GM12878 (cell line): ENCODE results near the gene IBA57. TPM values are rescaled to one million over a fixed set of nuclear protein-coding genes. Genes with fewer than 3 reads are reported as not detected.

Experiments used
- ATAC-seq: fragments of 200-7000 bp; cut with Tn5 transposase; 3 replicates; pipeline ENCODE4 v1.9.1; 2020; ENCODE audit warnings: mild to moderate bottlenecking, moderate library complexity
- BruUV-seq: library from RNA; stranded (reverse); fragments of 400-500 nt; replicated peaks from 2 replicates; lab custom pipeline; 2021; lab: Mats Ljungman, UMichigan
- CTCF ChIA-PET: fragments of 300-600 bp; sonication (Branson Sonifier 250); formaldehyde crosslinking; extraction: SDS; loops from one replicate; lab custom pipeline; 2021; ENCODE audit warnings: inconsistent platforms; lab: Yijun Ruan, JAX
- POLR2A ChIA-PET: fragments of 350-600 bp; formaldehyde crosslinking; extraction: SDS; loops from one replicate; lab custom pipeline; 2021; ENCODE audit warnings: inconsistent platforms; lab: Charles Lee
- RAD21 ChIA-PET: fragments of 300-600 bp; sonication (Branson Sonifier 250); formaldehyde crosslinking; loops from one replicate; lab custom pipeline; 2023; ENCODE audit warnings: antibody characterized with exemption; ENCODE audit not compliant: unreplicated experiment; lab: Charles Lee
- SMC1A ChIA-PET: fragments of 300-600 bp; sonication (Branson Sonifier 250); formaldehyde crosslinking; loops from one replicate; lab custom pipeline; 2023; ENCODE audit not compliant: unreplicated experiment, uncharacterized antibody; lab: Charles Lee
- DNase-seq: peaks from one replicate; pipeline ENCODE4 v3.0.0-alpha.2; 2011; ENCODE audit warnings: low read depth, low spot score
- FAIRE-seq: peaks from 3 replicates; lab custom pipeline; 2011; peaks lifted over from hg19 to GRCh38; lab: Jason Lieb, UNC
- H2AFZ ChIP-seq: 2 replicates; pipeline ENCODE4 v1.6.0; 2011; ENCODE audit warnings: low read depth, low read length, control low read depth; ENCODE audit not compliant: control insufficient read depth
- H3K27ac ChIP-seq: 2 replicates; pipeline ENCODE4 v1.5.1; 2011; ENCODE audit warnings: control low read depth; ENCODE audit not compliant: control insufficient read depth, insufficient read depth
- H3K27me3 ChIP-seq, 2 experiments: replicated peaks in 1 of 2; 2 replicates each; pipeline versions ENCODE4 v1.6.0 to v1.6.1; 2011; ENCODE audit warnings: low read length in 1 of 2; ENCODE audit not compliant: control insufficient read depth in 2 of 2, insufficient read depth in 2 of 2
- H3K36me3 ChIP-seq, 2 experiments: 2 replicates each; pipeline ENCODE4 v1.5.1; 2011; ENCODE audit warnings: low read length in 1 of 2; ENCODE audit not compliant: control insufficient read depth in 2 of 2, insufficient read depth in 2 of 2
- H3K4me1 ChIP-seq: 2 replicates; pipeline ENCODE4 v1.6.1; 2011; ENCODE audit warnings: mild to moderate bottlenecking, low read length, moderate library complexity, mixed read lengths; ENCODE audit not compliant: control insufficient read depth, insufficient read depth
- H3K4me2 ChIP-seq: 2 replicates; pipeline ENCODE4 v1.6.0; 2011; ENCODE audit warnings: control low read depth; ENCODE audit not compliant: control insufficient read depth, insufficient read depth
- H3K4me3 ChIP-seq: fragments of 200-600 bp; sonication (generic); 2 replicates; pipeline ENCODE4 v1.5.1; 2016
- H3K79me2 ChIP-seq: 2 replicates; pipeline ENCODE4 v1.6.0; 2011; ENCODE audit warnings: low read length; ENCODE audit not compliant: control insufficient read depth, insufficient read depth
- H3K9ac ChIP-seq: 2 replicates; pipeline ENCODE4 v1.8.0; 2011; ENCODE audit warnings: low read length, control low read depth, mixed read lengths; ENCODE audit not compliant: control insufficient read depth, insufficient read depth
- H3K9me3 ChIP-seq: replicated peaks from 3 replicates; pipeline ENCODE4 v1.5.1; 2011; ENCODE audit warnings: mild to moderate bottlenecking, low read length; ENCODE audit not compliant: control insufficient read depth, insufficient read depth
- H4K20me1 ChIP-seq: 2 replicates; pipeline ENCODE4 v1.6.0; 2011; ENCODE audit not compliant: control insufficient read depth, insufficient read depth
- TAF1 ChIP-seq: IDR thresholded peaks from 2 replicates; pipeline ENCODE4 v1.6.1; 2011; ENCODE audit warnings: mild to moderate bottlenecking, low read depth, low read length, borderline replicate concordance
- ZNF217 ChIP-seq: fragments of 450-650 bp; IDR thresholded peaks from 2 replicates; pipeline ENCODE4 v1.6.1; 2017; ENCODE audit warnings: antibody characterized with exemption, mild to moderate bottlenecking
- WGBS: methylation state at CpG from one replicate; pipeline ENCODE4 v1.1.6; 2016; ENCODE audit warnings: low lambda C conversion rate; ENCODE audit not compliant: insufficient replicate concordance, insufficient coverage; ENCODE audit errors: missing lambda C conversion rate; 5-methylcytosine and 5-hydroxymethylcytosine counted together
- in situ Hi-C: fragments of 300-500 bp; cut with MboI; formaldehyde crosslinking; loops from 9 replicates; pipeline ENCODE4 v1.14.3; 2018; ENCODE audit warnings: mixed read lengths
- intact Hi-C: fragments of 100-400 bp; cut with micrococcal nuclease; formaldehyde crosslinking; loops from one replicate; pipeline ENCODE4 v1.14.2; 2022; ENCODE audit not compliant: unreplicated experiment
- polyA plus RNA-seq, 11 experiments: library from polyadenylated mRNA; depleted of rRNA in 4 of 11; unstranded in 6 of 11; stranded (reverse) in 5 of 11; fragments of >200 nt; fragmentation: Nextera tagmentation in 4 of 11; fragmentation: Illumina TruSeq in 1 of 11; extraction: Ambion mirVana in 4 of 11; extraction: Trizol in 1 of 11; gene quantifications; 1 replicate in 1 of 11; 2 replicates in 10 of 11; pipeline versions ENCODE4 v1.2.1 to v1.2.3, GENCODE V29; 2011 to 2016; ENCODE audit warnings: inconsistent platforms in 2 of 11, missing spikeins in 2 of 11, low read depth in 1 of 11
- total RNA-seq, 4 experiments: library from RNA; depleted of rRNA in 3 of 4; stranded (reverse); fragments of >200 nt in 3 of 4; fragmentation: Illumina TruSeq in 1 of 4; extraction: Trizol in 1 of 4; gene quantifications; 2 replicates each; pipeline versions ENCODE4 v1.2.1 to v1.2.3, GENCODE V29; 2013 to 2021
- TF ChIP-seq, protein P1 (sequence below): fragments of 450-650 bp; IDR thresholded peaks from 2 replicates; pipeline ENCODE4 v1.6.1; 2017; ENCODE audit warnings: mild to moderate bottlenecking
- TF ChIP-seq, protein P2 (sequence below): fragments of 450-650 bp; IDR thresholded peaks from 2 replicates; pipeline ENCODE4 v1.6.1; 2017; ENCODE audit warnings: mild to moderate bottlenecking, moderate library complexity

The IBA57 gene
- total and polyA plus RNA-seq, 10 of the 15 experiments (the other 5 are each of a cell fraction or from before 2014, with no cell fraction given) = 0.51 to 8.6 (median 3.7) TPM

DNA sequence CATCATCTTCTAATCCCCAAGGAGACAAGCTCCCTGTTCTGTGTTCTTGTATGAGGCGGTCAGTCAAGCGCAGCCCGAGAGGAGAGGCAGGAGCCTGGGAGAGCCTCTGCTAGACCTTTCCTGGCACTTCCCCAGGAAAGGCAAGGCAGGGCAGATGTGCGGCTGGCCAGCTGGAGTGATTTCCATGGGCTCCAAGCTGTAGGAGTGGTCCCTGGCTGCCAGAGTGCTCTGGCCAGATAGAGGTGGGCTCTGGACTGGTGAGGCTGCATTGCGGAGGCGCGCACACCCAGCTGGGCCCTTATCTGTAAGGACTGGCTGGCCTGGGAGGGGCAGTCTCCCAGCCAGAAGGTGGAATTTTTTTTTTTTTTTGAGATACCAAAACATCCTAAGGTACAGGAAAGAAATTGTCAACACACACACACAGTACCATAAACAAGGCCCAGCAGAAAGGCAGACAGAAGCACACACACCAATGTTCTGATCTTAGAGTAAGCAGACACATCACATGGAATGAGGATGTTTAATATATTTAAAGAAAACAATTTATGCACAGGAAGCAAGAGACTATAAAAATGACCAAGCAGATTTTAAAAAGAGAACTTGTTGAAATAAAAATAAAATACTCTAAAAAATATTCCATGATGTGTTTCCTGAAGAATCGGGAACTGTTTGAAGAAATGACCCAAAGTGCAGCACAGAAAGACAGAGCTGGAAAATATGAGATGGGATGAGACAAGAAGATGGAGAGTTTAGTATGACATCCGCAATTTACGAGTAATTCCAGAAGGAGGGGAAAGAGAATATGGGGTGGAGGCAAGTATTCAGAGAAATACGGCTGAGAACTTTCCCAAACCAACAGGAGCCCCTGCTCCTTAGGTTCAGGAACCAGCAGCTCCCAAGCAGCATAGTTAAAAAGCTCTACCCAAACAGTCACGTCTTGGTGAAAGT, 13.4 kb downstream of the IBA57 start:
- ChIA-PET RAD21 (no interaction called here), SMC1A (no interaction called here), CTCF (interaction anchor here (0.7 to 1.9 kb wide), 7 partner anchors 11 to 210 kb away, joined by 3 to 7 read pairs (median 3); partner anchors contain the start of gene OBSCN), POLR2A (no interaction called here)
- H3K27ac ChIP-seq = no peak overlapping the region
- no peaks in the 10 kb centered on the region for H4K20me1 ChIP-seq
- no peak overlapping the region for H3K4me2 ChIP-seq
- no peak for FAIRE-seq
- H3K27me3 ChIP-seq = no peaks in the 10 kb centered on the region
- no peak for ATAC-seq
- DNase-seq = no peak
- H3K79me2 ChIP-seq = no peaks in the 10 kb centered on the region
- H3K4me1 ChIP-seq = no peaks in the 10 kb centered on the region
- no peaks in the 10 kb centered on the region for H3K9me3 ChIP-seq
- TF ChIP-seq, protein P1, sequence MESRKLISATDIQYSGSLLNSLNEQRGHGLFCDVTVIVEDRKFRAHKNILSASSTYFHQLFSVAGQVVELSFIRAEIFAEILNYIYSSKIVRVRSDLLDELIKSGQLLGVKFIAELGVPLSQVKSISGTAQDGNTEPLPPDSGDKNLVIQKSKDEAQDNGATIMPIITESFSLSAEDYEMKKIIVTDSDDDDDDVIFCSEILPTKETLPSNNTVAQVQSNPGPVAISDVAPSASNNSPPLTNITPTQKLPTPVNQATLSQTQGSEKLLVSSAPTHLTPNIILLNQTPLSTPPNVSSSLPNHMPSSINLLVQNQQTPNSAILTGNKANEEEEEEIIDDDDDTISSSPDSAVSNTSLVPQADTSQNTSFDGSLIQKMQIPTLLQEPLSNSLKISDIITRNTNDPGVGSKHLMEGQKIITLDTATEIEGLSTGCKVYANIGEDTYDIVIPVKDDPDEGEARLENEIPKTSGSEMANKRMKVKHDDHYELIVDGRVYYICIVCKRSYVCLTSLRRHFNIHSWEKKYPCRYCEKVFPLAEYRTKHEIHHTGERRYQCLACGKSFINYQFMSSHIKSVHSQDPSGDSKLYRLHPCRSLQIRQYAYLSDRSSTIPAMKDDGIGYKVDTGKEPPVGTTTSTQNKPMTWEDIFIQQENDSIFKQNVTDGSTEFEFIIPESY = no peak
- no peak for TF ChIP-seq TAF1
- no peak for TF ChIP-seq ZNF217
- TF ChIP-seq, protein P2, sequence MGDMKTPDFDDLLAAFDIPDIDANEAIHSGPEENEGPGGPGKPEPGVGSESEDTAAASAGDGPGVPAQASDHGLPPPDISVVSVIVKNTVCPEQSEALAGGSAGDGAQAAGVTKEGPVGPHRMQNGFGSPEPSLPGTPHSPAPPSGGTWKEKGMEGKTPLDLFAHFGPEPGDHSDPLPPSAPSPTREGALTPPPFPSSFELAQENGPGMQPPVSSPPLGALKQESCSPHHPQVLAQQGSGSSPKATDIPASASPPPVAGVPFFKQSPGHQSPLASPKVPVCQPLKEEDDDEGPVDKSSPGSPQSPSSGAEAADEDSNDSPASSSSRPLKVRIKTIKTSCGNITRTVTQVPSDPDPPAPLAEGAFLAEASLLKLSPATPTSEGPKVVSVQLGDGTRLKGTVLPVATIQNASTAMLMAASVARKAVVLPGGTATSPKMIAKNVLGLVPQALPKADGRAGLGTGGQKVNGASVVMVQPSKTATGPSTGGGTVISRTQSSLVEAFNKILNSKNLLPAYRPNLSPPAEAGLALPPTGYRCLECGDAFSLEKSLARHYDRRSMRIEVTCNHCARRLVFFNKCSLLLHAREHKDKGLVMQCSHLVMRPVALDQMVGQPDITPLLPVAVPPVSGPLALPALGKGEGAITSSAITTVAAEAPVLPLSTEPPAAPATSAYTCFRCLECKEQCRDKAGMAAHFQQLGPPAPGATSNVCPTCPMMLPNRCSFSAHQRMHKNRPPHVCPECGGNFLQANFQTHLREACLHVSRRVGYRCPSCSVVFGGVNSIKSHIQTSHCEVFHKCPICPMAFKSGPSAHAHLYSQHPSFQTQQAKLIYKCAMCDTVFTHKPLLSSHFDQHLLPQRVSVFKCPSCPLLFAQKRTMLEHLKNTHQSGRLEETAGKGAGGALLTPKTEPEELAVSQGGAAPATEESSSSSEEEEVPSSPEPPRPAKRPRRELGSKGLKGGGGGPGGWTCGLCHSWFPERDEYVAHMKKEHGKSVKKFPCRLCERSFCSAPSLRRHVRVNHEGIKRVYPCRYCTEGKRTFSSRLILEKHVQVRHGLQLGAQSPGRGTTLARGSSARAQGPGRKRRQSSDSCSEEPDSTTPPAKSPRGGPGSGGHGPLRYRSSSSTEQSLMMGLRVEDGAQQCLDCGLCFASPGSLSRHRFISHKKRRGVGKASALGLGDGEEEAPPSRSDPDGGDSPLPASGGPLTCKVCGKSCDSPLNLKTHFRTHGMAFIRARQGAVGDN = no peak
- H2AFZ ChIP-seq = no peak overlapping the region
- no peak overlapping the region for H3K9ac ChIP-seq
- no peak overlapping the region for H3K4me3 ChIP-seq
- TSS peak; percentile 46 for BruUV-seq
- peaks cover 0 to 5% of the 10 kb centered on the region in 2 experiments; a peak in 2 of 4 replicates for H3K36me3 ChIP-seq
- whole genome bisulfite sequencing = 74% methylated on average over 12 of the region's 12 CpGs
- intact Hi-C loops (no loop called here), in situ Hi-C loops (no loop called here)
